ENCODE measurements around the gene CHCHD5.

CHCHD5 gene

DNA sequence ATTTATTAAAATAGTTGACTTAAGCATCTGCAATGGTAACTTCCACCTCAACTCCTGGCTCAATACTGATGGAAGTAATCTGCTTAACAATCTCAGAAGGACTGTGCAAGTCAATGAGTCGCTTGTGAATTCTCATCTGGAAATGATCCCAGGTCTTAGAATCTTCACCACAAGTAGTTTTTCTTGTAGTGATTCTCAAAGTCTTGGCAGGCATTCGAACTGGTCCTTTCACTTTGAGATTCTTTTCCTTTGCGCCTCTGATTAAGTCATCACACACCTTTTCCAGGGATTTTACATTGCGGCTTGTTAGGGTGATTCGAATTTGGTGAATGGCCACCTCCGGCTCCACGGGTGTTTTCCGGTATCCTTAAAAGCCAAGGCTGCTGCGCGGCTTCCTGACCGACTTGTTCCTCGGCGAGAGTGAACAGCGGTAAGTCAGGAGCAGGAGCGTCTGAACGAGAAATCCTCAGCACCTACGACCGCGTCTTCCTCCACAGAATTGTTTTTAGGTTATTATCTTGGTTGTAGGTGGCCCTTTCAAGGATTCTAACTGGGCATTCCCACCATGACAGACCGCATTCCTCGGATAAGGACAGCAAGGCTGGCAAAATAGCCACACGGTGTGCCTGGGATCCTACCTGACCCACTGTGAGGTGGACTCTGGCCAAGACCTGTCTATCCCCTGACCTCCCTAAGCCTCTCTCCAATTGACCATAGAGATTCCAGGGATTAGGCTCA lies 37.5 kb downstream of the CHCHD5 start:
- H3K4me1 ChIP-seq (ENCODE audit: control insufficient read depth in 2 of 2, insufficient read depth in 2 of 2, low read length in 2 of 2): peaks cover 4 to 7% of the 10 kb centered on the region in 2 donors
- no peak overlapping the region for H3K4me3 ChIP-seq (ENCODE audit: low read length in 2 of 2)
- H3K27ac ChIP-seq (ENCODE audit: low read depth in 2 of 2, low read length in 2 of 2): no peak overlapping the region
- H3K9me3 ChIP-seq (ENCODE audit: control insufficient read depth in 2 of 2, low read length in 2 of 2): no peaks in the 10 kb centered on the region
- no peaks in the 10 kb centered on the region for H3K36me3 ChIP-seq (ENCODE audit: control insufficient read depth in 2 of 2, insufficient read depth in 2 of 2, low read length in 2 of 2)
- H3K27me3 ChIP-seq (ENCODE audit: control insufficient read depth in 2 of 2, insufficient read depth in 2 of 2, low read length in 2 of 2): no peaks in the 10 kb centered on the region
- no peak overlapping the region for H3K9ac ChIP-seq (ENCODE audit: low read depth in 1 of 2, low read length in 2 of 2)

GRCh38 chr2:112622528-112622849 lies 38.1 kb downstream of the CHCHD5 start:
- H3K27me3 ChIP-seq (ENCODE audit: control insufficient read depth in 2 of 2, insufficient read depth in 2 of 2, low read length in 2 of 2): no peaks in the 10 kb centered on the region
- no peaks in the 10 kb centered on the region for H3K36me3 ChIP-seq (ENCODE audit: control insufficient read depth in 2 of 2, insufficient read depth in 2 of 2, low read length in 2 of 2)
- no peaks in the 10 kb centered on the region for H3K9me3 ChIP-seq (ENCODE audit: control insufficient read depth in 2 of 2, low read length in 2 of 2)
- no peak overlapping the region for H3K9ac ChIP-seq (ENCODE audit: low read depth in 1 of 2, low read length in 2 of 2)
- no peak overlapping the region for H3K27ac ChIP-seq (ENCODE audit: low read depth in 2 of 2, low read length in 2 of 2)
- H3K4me3 ChIP-seq (ENCODE audit: low read length in 2 of 2): no peak overlapping the region
- H3K4me1 ChIP-seq (ENCODE audit: control insufficient read depth in 2 of 2, insufficient read depth in 2 of 2, low read length in 2 of 2): peaks cover 7 to 10% of the 10 kb centered on the region in 2 donors

DNA sequence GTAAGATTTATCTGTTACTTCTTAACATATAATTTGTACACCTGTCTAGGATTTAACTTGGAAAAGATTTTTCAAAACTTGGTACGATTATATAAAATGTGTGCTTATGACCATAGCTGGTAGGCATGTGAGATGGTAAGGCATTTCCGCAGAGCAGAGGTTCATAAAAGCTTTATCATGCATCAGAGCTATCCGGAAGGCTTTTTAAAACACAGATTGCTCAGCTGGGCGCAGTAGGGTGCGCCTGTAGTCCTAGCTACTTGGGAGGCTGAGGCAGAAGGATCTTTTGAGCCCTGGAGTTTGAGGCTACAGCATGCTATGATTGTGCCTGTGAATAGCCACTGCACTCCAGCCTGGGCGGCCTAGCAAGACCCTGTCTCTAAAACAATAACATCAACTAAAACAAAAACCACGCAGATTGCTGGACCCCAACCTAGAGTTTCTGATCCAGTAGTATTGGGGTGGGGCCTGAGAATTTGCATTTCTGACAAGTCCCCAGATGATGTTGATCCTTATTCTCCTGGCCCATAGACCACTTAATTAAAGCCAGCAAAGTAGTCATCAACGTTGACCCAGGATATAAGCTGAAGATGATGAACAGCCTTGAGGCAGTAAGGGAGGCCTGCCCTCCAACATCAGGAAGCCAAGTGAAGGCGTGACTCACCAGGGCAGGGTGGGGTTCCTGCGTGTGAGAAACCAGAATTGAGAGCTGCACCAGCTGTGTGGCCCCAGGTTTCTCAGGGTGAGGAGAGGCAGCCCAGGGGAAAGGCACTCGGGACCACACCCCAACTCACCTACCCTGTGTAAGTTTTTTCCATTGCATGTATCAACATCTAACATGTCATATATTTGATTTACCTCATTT lies 39.7 kb downstream of the CHCHD5 start:
- H3K9ac ChIP-seq (ENCODE audit: low read depth in 1 of 2, low read length in 2 of 2): no peak overlapping the region
- H3K9me3 ChIP-seq (ENCODE audit: control insufficient read depth in 2 of 2, low read length in 2 of 2): no peaks in the 10 kb centered on the region
- peaks cover 7 to 12% of the 10 kb centered on the region in 2 donors for H3K4me1 ChIP-seq (ENCODE audit: control insufficient read depth in 2 of 2, insufficient read depth in 2 of 2, low read length in 2 of 2)
- no peaks in the 10 kb centered on the region for H3K36me3 ChIP-seq (ENCODE audit: control insufficient read depth in 2 of 2, insufficient read depth in 2 of 2, low read length in 2 of 2)
- H3K27me3 ChIP-seq (ENCODE audit: control insufficient read depth in 2 of 2, insufficient read depth in 2 of 2, low read length in 2 of 2): no peaks in the 10 kb centered on the region
- peak overlapping the region in 1 of 2 donors; percentile 32 for H3K27ac ChIP-seq (ENCODE audit: low read depth in 2 of 2, low read length in 2 of 2)
- no peak overlapping the region for H3K4me3 ChIP-seq (ENCODE audit: low read length in 2 of 2)

DNA sequence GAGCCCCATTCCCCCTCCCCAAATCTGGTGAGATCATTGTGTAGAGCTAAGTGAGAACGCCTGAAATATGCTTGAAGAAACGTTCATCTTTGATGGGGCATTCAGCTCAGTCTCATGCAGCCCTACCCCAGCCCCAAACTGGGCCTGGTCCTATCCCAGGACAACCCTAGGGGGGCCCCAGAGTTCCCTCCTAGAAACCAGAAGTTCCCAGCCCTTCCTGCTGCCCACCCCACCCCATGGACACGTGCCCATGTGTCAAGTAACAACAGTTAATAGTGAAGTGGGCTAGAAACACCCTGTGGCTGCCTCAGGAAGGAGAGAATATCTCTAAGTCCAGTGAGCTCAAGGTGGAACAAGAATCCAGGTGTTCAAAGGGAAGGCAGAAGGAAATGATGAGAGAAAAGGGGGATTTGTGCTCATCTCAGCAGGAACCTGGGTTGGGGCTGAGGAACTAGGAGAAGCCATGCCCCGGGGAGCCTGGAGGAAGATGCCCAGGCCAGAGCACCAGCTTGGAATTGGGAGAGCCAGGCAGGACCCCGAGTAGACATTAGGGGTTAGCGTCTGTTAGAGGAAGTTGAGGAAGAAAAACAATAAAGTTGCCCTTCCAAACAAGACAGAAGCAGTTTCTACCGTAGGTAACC lies 41.2 kb downstream of the CHCHD5 start:
- Histone ChIP-seq H3K36me3 (ENCODE audit: control insufficient read depth in 2 of 2, insufficient read depth in 2 of 2, low read length in 2 of 2) (no peaks in the 10 kb centered on the region), H3K9me3 (ENCODE audit: control insufficient read depth in 2 of 2, low read length in 2 of 2) (no peaks in the 10 kb centered on the region), H3K9ac (ENCODE audit: low read depth in 1 of 2, low read length in 2 of 2) (no peak overlapping the region), H3K27me3 (ENCODE audit: control insufficient read depth in 2 of 2, insufficient read depth in 2 of 2, low read length in 2 of 2) (no peaks in the 10 kb centered on the region), H3K4me3 (ENCODE audit: low read length in 2 of 2) (no peak overlapping the region), H3K27ac (ENCODE audit: low read depth in 2 of 2, low read length in 2 of 2) (no peak overlapping the region), H3K4me1 (ENCODE audit: control insufficient read depth in 2 of 2, insufficient read depth in 2 of 2, low read length in 2 of 2) (peaks cover 7 to 12% of the 10 kb centered on the region in 2 donors)

- Histone ChIP-seq H3K27ac (ENCODE audit: low read depth in 2 of 2, low read length in 2 of 2) (peak overlapping the region in 1 of 2 donors; percentile 61), H3K9me3 (ENCODE audit: control insufficient read depth in 2 of 2, low read length in 2 of 2) (no peaks in the 10 kb centered on the region), H3K36me3 (ENCODE audit: control insufficient read depth in 2 of 2, insufficient read depth in 2 of 2, low read length in 2 of 2) (no peaks in the 10 kb centered on the region), H3K9ac (ENCODE audit: low read depth in 1 of 2, low read length in 2 of 2) (no peak overlapping the region), H3K4me1 (ENCODE audit: control insufficient read depth in 2 of 2, insufficient read depth in 2 of 2, low read length in 2 of 2) (peaks cover 9 to 19% of the 10 kb centered on the region in 2 donors), H3K4me3 (ENCODE audit: low read length in 2 of 2) (peak overlapping the region in 1 of 2 donors; percentile 48), H3K27me3 (ENCODE audit: control insufficient read depth in 2 of 2, insufficient read depth in 2 of 2, low read length in 2 of 2) (no peaks in the 10 kb centered on the region)
Observed at GRCh38 chr2:112626604-112627059, 42.2 kb downstream of the CHCHD5 start.

- Histone ChIP-seq H3K27ac (ENCODE audit: low read depth in 2 of 2, low read length in 2 of 2) (peak overlapping the region; percentile 15 to 61), H3K36me3 (ENCODE audit: control insufficient read depth in 2 of 2, insufficient read depth in 2 of 2, low read length in 2 of 2) (no peaks in the 10 kb centered on the region), H3K9me3 (ENCODE audit: control insufficient read depth in 2 of 2, low read length in 2 of 2) (no peaks in the 10 kb centered on the region), H3K9ac (ENCODE audit: low read depth in 1 of 2, low read length in 2 of 2) (no peak overlapping the region), H3K27me3 (ENCODE audit: control insufficient read depth in 2 of 2, insufficient read depth in 2 of 2, low read length in 2 of 2) (no peaks in the 10 kb centered on the region), H3K4me3 (ENCODE audit: low read length in 2 of 2) (peak overlapping the region in 1 of 2 donors; percentile 48), H3K4me1 (ENCODE audit: control insufficient read depth in 2 of 2, insufficient read depth in 2 of 2, low read length in 2 of 2) (peaks cover 9 to 23% of the 10 kb centered on the region in 2 donors)
Observed at GRCh38 chr2:112627060-112628040, 42.9 kb downstream of the CHCHD5 start.

DNA sequence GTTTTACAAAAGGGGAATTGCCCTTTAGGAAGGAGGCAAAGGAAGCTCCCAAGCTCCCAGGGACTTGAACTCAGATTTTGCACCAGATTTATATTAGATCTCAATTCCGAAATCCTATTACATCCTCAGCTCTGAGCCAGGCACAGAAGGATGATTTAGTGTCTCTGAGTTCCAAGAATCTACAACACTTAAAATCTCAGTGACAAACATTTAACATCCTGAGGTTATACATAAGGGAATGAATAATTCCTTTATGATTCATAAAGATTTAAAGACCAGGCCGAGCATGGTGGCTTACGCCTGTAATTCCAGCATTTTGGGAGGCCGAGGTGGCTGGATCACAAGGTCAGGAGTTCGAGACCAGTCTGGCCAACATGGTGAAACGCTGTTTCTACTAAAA lies 44.8 kb downstream of the CHCHD5 start:
- peaks cover 0 to 2% of the 10 kb centered on the region in 2 donors for H3K27me3 ChIP-seq (ENCODE audit: control insufficient read depth in 2 of 2, insufficient read depth in 2 of 2, low read length in 2 of 2)
- H3K4me1 ChIP-seq (ENCODE audit: control insufficient read depth in 2 of 2, insufficient read depth in 2 of 2, low read length in 2 of 2): peaks cover 9 to 19% of the 10 kb centered on the region in 2 donors
- no peaks in the 10 kb centered on the region for H3K36me3 ChIP-seq (ENCODE audit: control insufficient read depth in 2 of 2, insufficient read depth in 2 of 2, low read length in 2 of 2)
- H3K9ac ChIP-seq (ENCODE audit: low read depth in 1 of 2, low read length in 2 of 2): no peak overlapping the region
- no peak overlapping the region for H3K4me3 ChIP-seq (ENCODE audit: low read length in 2 of 2)
- H3K9me3 ChIP-seq (ENCODE audit: control insufficient read depth in 2 of 2, low read length in 2 of 2): no peaks in the 10 kb centered on the region
- H3K27ac ChIP-seq (ENCODE audit: low read depth in 2 of 2, low read length in 2 of 2): no peak overlapping the region

DNA sequence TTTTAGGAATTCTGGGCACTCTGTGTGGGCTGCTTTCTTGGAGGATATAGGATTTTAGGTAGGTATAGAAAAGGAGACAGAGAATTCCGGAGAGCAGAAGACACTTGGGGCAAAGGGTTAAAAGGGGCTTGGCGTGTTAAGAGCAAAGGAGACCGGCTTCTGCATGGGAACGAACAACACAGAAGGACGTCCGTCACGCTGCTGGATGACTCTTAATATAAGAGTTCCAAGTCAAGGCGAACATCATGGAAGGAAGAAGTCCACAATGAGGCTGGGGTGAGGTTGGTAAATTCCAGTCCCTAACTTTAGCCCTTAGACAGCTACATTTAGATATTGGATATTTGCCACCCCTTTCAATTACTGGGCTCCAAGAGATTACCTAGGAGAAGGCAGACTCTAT lies 45.4 kb downstream of the CHCHD5 start:
- H3K4me3 ChIP-seq (ENCODE audit: low read length in 2 of 2): no peak overlapping the region
- H3K27ac ChIP-seq (ENCODE audit: low read depth in 2 of 2, low read length in 2 of 2): no peak overlapping the region
- no peak overlapping the region for H3K9ac ChIP-seq (ENCODE audit: low read depth in 1 of 2, low read length in 2 of 2)
- peaks cover 9 to 16% of the 10 kb centered on the region in 2 donors for H3K4me1 ChIP-seq (ENCODE audit: control insufficient read depth in 2 of 2, insufficient read depth in 2 of 2, low read length in 2 of 2)
- no peaks in the 10 kb centered on the region for H3K9me3 ChIP-seq (ENCODE audit: control insufficient read depth in 2 of 2, low read length in 2 of 2)
- no peaks in the 10 kb centered on the region for H3K36me3 ChIP-seq (ENCODE audit: control insufficient read depth in 2 of 2, insufficient read depth in 2 of 2, low read length in 2 of 2)
- peaks cover 0 to 2% of the 10 kb centered on the region in 2 donors for H3K27me3 ChIP-seq (ENCODE audit: control insufficient read depth in 2 of 2, insufficient read depth in 2 of 2, low read length in 2 of 2)

DNA sequence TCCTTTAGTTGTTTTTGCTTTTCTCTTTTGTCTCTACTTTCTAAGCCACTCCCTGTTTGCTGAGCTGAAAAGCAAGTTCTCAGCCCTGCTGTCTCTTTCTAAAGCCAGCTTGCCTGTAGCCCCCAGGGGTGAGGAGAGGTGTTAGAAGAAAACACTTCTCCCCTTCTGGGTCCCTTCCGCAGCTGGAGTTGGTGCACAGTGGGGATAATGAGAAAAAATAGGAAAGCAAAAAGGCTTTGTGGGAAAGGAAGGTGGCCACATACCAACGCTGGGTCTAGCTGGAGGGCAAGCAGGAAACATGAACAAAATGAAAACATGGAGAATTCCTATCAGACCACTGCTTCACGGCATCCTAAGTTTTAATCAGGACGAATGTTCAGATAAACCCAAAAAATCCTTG lies 45.9 kb downstream of the CHCHD5 start:
- no peak overlapping the region for H3K27ac ChIP-seq (ENCODE audit: low read depth in 2 of 2, low read length in 2 of 2)
- no peak overlapping the region for H3K9ac ChIP-seq (ENCODE audit: low read depth in 1 of 2, low read length in 2 of 2)
- H3K4me1 ChIP-seq (ENCODE audit: control insufficient read depth in 2 of 2, insufficient read depth in 2 of 2, low read length in 2 of 2): peaks cover 9 to 16% of the 10 kb centered on the region in 2 donors
- H3K27me3 ChIP-seq (ENCODE audit: control insufficient read depth in 2 of 2, insufficient read depth in 2 of 2, low read length in 2 of 2): peaks cover 0 to 2% of the 10 kb centered on the region in 2 donors
- H3K36me3 ChIP-seq (ENCODE audit: control insufficient read depth in 2 of 2, insufficient read depth in 2 of 2, low read length in 2 of 2): no peaks in the 10 kb centered on the region
- no peak overlapping the region for H3K4me3 ChIP-seq (ENCODE audit: low read length in 2 of 2)
- no peaks in the 10 kb centered on the region for H3K9me3 ChIP-seq (ENCODE audit: control insufficient read depth in 2 of 2, low read length in 2 of 2)

Data from mucosa of rectum (tissue), 2 donors.